T-cell (primary cell): ENCODE data around the gene PROX1. TPM values are rescaled to one million over a fixed set of nuclear protein-coding genes. Genes with fewer than 3 reads are reported as not detected.

Source experiments
- ATAC-seq, 4 experiments: fragments of 200-7000 bp in 3 of 4; fragments of 150-1000 bp in 1 of 4; cut with Tn5 transposase; replicated peaks in 1 of 4; 1 replicate in 3 of 4; 2 replicates in 1 of 4; pipeline ENCODE4 v1.10.0; 2021; ENCODE audit warnings: moderate library complexity in 3 of 4, mild to moderate bottlenecking in 2 of 4, moderate number of reproducible peaks in 1 of 4
- CTCF ChIA-PET, 2 donors: fragments of 300-600 bp; sonication (Branson Sonifier 250); formaldehyde crosslinking; loops; one replicate each; lab custom pipeline; 2022; ENCODE audit warnings: antibody characterized with exemption in 2 of 2; lab: Charles Lee
- POLR2A ChIA-PET, 2 donors: fragments of 300-600 bp; sonication (Branson Sonifier 250); formaldehyde crosslinking; loops; one replicate each; lab custom pipeline; 2022; ENCODE audit warnings: antibody characterized with exemption in 2 of 2; lab: Charles Lee
- DNase-seq, 35 experiments: peaks; one replicate each; pipeline versions ENCODE4 v3.0.0 to v3.0.0-alpha.2; 2013 to 2023
- H3K27ac ChIP-seq: one replicate; pipeline ENCODE4 v1.5.1; 2013; ENCODE audit warnings: low read length
- H3K27me3 ChIP-seq, 2 experiments: replicated peaks in 1 of 2; 1 replicate in 1 of 2; 2 replicates in 1 of 2; pipeline versions ENCODE4 v1.6.1 to v1.7.0; 2013; ENCODE audit warnings: low read length in 1 of 2, mixed read lengths in 1 of 2; ENCODE audit not compliant: control insufficient read depth in 2 of 2, insufficient read depth in 2 of 2; ENCODE audit errors: extremely low read depth in 1 of 2
- H3K36me3 ChIP-seq, 2 donors: 1 replicate in 1 of 2; 2 replicates in 1 of 2; pipeline versions ENCODE4 v1.6.1 to v1.7.0; 2013; ENCODE audit warnings: low read length in 1 of 2; ENCODE audit not compliant: control insufficient read depth in 2 of 2, insufficient read depth in 1 of 2; ENCODE audit errors: extremely low read depth in 1 of 2
- H3K4me1 ChIP-seq, 2 experiments: 1 replicate in 1 of 2; 2 replicates in 1 of 2; pipeline versions ENCODE4 v1.6.1 to v1.7.0; 2013; ENCODE audit warnings: low read length in 2 of 2, mixed read lengths in 1 of 2; ENCODE audit not compliant: insufficient read depth in 2 of 2, control insufficient read depth in 1 of 2; ENCODE audit errors: extremely low read depth in 1 of 2
- H3K4me3 ChIP-seq, 2 donors: 1 replicate in 1 of 2; 2 replicates in 1 of 2; pipeline versions ENCODE4 v1.5.1 to v1.7.0; 2013; ENCODE audit warnings: mild to moderate bottlenecking in 2 of 2, low read length in 1 of 2, moderate library complexity in 1 of 2; ENCODE audit not compliant: control insufficient read depth in 1 of 2; ENCODE audit errors: extremely low read depth in 1 of 2
- H3K9me3 ChIP-seq: 2 replicates; pipeline ENCODE4 v1.7.0; 2013
- H3K27ac Mint-ChIP-seq, 2 donors: one replicate each; pipeline ENCODE4 v1.8.0; 2020 to 2021; ENCODE audit warnings: mild to moderate bottlenecking in 2 of 2, mixed read lengths in 2 of 2
- H3K27me3 Mint-ChIP-seq, 2 donors: one replicate each; pipeline ENCODE4 v1.8.0; 2021 to 2022; ENCODE audit warnings: mixed read lengths in 2 of 2
- H3K36me3 Mint-ChIP-seq: one replicate; pipeline ENCODE4 v1.8.0; 2021; ENCODE audit warnings: mixed read lengths
- H3K4me1 Mint-ChIP-seq, 3 donors: one replicate each; pipeline ENCODE4 v1.8.0; 2020 to 2022; ENCODE audit warnings: mixed read lengths in 3 of 3, mild to moderate bottlenecking in 1 of 3
- H3K4me3 Mint-ChIP-seq, 3 donors: one replicate each; pipeline ENCODE4 v1.8.0; 2020 to 2022; ENCODE audit warnings: mild to moderate bottlenecking in 3 of 3, mixed read lengths in 3 of 3, moderate library complexity in 3 of 3
- H3K9me3 Mint-ChIP-seq, 3 donors: one replicate each; pipeline ENCODE4 v1.8.0; 2020 to 2022; ENCODE audit warnings: mixed read lengths in 3 of 3
- WGBS: methylation state at CpG from one replicate; pipeline ENCODE4 v1.1.5; 2013; ENCODE audit warnings: missing lambda C conversion rate; ENCODE audit not compliant: insufficient coverage; 5-methylcytosine and 5-hydroxymethylcytosine counted together
- total RNA-seq, 35 experiments: library from RNA in 6 of 35; stranded (reverse) in 6 of 35; fragments of 120-200 nt in 1 of 35; gene quantifications; one replicate each; pipeline versions ENCODE4 v1.2.1 to v1.2.4 and lab custom pipeline; 2013 to 2026

PROX1 gene
- total RNA-seq, 5 donors from 2014 or later (not counting 1 experiment from before 2014, with no cell fraction given), result 0.22 to 0.75 (median 0.29) TPM; not detected in 1

- peaks cover 6 to 37% of the 10 kb centered on the region in 2 donors for H3K27me3 Mint-ChIP-seq
- no peak overlapping the region for H3K27ac Mint-ChIP-seq
- Histone ChIP-seq H3K4me3 (no peak overlapping the region), H3K36me3 (no peaks in the 10 kb centered on the region), H3K27ac (no peak overlapping the region), H3K9me3 (no peaks in the 10 kb centered on the region), H3K4me1 (no peaks in the 10 kb centered on the region), H3K27me3 (peaks cover 0 to 2% of the 10 kb centered on the region in 2 experiments)
- H3K4me3 Mint-ChIP-seq, result no peak overlapping the region
- H3K36me3 Mint-ChIP-seq, result no peaks in the 10 kb centered on the region
- ChIA-PET POLR2A (interaction anchor here in 1 of 2 donors (0.5 kb wide), 1 partner anchor 14 kb away, joined by 3 read pairs; no protein-coding TSS in a partner anchor), CTCF (no interaction called here)
- no peaks in the 10 kb centered on the region for H3K4me1 Mint-ChIP-seq
- DNase-seq, result no peak
- WGBS, result 52% methylated on average over 2 of the region's 5 CpGs
- no peaks in the 10 kb centered on the region for H3K9me3 Mint-ChIP-seq
- ATAC-seq, result no peak
These were observed 39.7 kb downstream of the PROX1 start for GRCh38 chr1:214027498-214027897.

DNA sequence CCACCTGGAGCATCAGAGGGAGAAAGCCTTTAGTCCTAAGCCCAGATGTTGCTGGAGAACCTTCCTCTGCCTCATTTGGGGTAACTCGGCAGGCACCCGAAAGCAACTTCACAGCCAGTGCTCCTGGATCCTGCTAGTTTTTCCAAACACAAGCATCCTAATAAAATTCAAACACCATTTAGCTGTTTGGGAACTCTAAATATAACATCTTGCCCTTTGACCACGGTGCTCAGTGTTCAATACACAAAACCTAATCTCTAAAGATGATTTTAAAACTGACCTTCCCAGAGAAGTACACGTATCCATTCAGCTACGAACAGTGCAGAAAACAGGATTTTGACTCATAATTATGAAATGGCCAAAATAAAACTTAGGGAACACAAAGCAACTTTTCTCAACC, 40.3 kb downstream of the PROX1 start:
- ChIA-PET POLR2A (no interaction called here), CTCF (no interaction called here)
- H3K36me3 ChIP-seq, result no peaks in the 10 kb centered on the region
- DNase-seq, result no peak
- no peak for ATAC-seq
- H3K9me3 ChIP-seq, result no peaks in the 10 kb centered on the region
- 83% methylated on average over 5 of the region's 5 CpGs for WGBS
- Mint-ChIP-seq H3K9me3 (no peaks in the 10 kb centered on the region), H3K4me3 (no peak overlapping the region), H3K36me3 (no peaks in the 10 kb centered on the region), H3K27ac (no peak overlapping the region), H3K4me1 (no peaks in the 10 kb centered on the region), H3K27me3 (peaks cover 12 to 37% of the 10 kb centered on the region in 2 donors)
- H3K27me3 ChIP-seq, result peaks cover 0 to 2% of the 10 kb centered on the region in 2 experiments
- no peak overlapping the region for H3K4me3 ChIP-seq
- H3K27ac ChIP-seq, result no peak overlapping the region
- H3K4me1 ChIP-seq, result no peaks in the 10 kb centered on the region

- Histone ChIP-seq H3K9me3 (no peaks in the 10 kb centered on the region), H3K4me3 (no peak overlapping the region), H3K27me3 (peaks cover 0 to 2% of the 10 kb centered on the region in 2 experiments), H3K4me1 (no peaks in the 10 kb centered on the region), H3K27ac (no peak overlapping the region), H3K36me3 (no peaks in the 10 kb centered on the region)
- peaks cover 12 to 37% of the 10 kb centered on the region in 2 donors for H3K27me3 Mint-ChIP-seq
- H3K4me1 Mint-ChIP-seq, result no peaks in the 10 kb centered on the region
- no peak overlapping the region for H3K4me3 Mint-ChIP-seq
- ChIA-PET CTCF (interaction anchor here in 1 of 2 donors (0.6 kb wide), 1 partner anchor 500 kb away, joined by 3 read pairs; no protein-coding TSS in a partner anchor), POLR2A (no interaction called here)
- no peaks in the 10 kb centered on the region for H3K9me3 Mint-ChIP-seq
- WGBS, result 60% methylated on average over 1 of the region's 9 CpGs
- DNase-seq (no peak), ATAC-seq (no peak)
- H3K36me3 Mint-ChIP-seq, result no peaks in the 10 kb centered on the region
- no peak overlapping the region for H3K27ac Mint-ChIP-seq
These were observed 41.1 kb downstream of the PROX1 start for GRCh38 chr1:214028649-214029406.

DNA sequence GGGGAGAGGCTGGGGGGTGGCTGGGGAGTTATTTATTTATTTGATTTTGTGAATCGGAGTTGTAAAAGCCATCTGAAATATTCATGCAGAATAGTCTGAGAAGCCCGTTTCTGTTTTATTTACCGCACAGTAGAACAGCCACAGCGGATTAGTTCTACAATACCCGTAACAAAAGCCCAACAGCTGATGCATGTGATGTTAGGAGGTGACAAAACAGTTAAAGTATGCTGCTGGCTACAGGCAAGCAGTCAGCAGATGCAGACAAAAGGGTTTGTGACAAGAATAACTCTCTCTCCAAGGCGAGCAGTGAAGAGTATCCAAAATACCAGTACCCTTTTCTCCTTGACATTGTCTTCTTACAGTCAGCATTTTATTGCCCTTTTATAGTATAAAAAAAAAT, 42.0 kb downstream of the PROX1 start:
- DNase-seq, result no peak
- no peaks in the 10 kb centered on the region for H3K4me1 ChIP-seq
- H3K36me3 ChIP-seq, result no peaks in the 10 kb centered on the region
- H3K9me3 ChIP-seq, result no peaks in the 10 kb centered on the region
- POLR2A ChIA-PET, result interaction anchor here in 1 of 2 donors (0.6 kb wide), 1 partner anchor 42 kb away, joined by 6 read pairs; no protein-coding TSS in a partner anchor
- Mint-ChIP-seq H3K27ac (no peak overlapping the region), H3K4me1 (no peaks in the 10 kb centered on the region), H3K27me3 (peaks cover 12 to 42% of the 10 kb centered on the region in 2 donors), H3K36me3 (no peaks in the 10 kb centered on the region), H3K9me3 (no peaks in the 10 kb centered on the region), H3K4me3 (no peak overlapping the region)
- peaks cover 0 to 2% of the 10 kb centered on the region in 2 experiments for H3K27me3 ChIP-seq
- no peak for ATAC-seq
- CTCF ChIA-PET, result interaction anchor here in 1 of 2 donors (0.7 kb wide), 1 partner anchor 75 kb away, joined by 5 read pairs; no protein-coding TSS in a partner anchor
- H3K27ac ChIP-seq, result no peak overlapping the region
- WGBS, result 80% methylated on average over 1 of the region's 6 CpGs
- no peak overlapping the region for H3K4me3 ChIP-seq

- Histone ChIP-seq H3K4me3 (no peak overlapping the region), H3K36me3 (no peaks in the 10 kb centered on the region), H3K27me3 (peaks cover 0 to 2% of the 10 kb centered on the region in 2 experiments), H3K9me3 (no peaks in the 10 kb centered on the region), H3K4me1 (no peaks in the 10 kb centered on the region), H3K27ac (no peak overlapping the region)
- ChIA-PET CTCF (no interaction called here), POLR2A (no interaction called here)
- Mint-ChIP-seq H3K27ac (no peak overlapping the region), H3K4me3 (no peak overlapping the region), H3K36me3 (no peaks in the 10 kb centered on the region), H3K4me1 (no peaks in the 10 kb centered on the region), H3K27me3 (peaks cover 12 to 38% of the 10 kb centered on the region in 2 donors), H3K9me3 (no peaks in the 10 kb centered on the region)
- ATAC-seq, result no peak
- whole genome bisulfite sequencing, result 47% methylated on average over 2 of the region's 5 CpGs
- no peak for DNase-seq
These were observed 43.5 kb downstream of the PROX1 start for GRCh38 chr1:214031267-214031650.

DNA sequence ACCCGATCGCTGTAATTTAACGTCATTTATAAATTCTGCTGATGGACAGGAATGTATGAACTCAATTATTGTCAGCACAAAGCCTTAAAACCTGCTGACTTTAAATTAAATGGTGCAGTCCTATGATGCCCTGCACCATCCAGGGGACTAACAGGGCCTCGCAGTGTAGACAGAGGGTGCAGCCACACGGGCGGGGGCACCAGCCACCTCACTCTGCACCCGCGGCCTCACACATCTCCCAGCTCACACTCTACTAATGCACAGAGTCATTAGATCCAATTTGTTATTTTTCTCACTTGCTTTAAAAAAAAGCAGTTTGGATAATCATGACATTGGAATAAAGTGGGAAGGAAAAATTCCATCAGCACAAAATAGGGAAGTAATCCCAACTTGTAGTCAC, 49.7 kb downstream of the PROX1 start:
- H3K27ac ChIP-seq, result no peak overlapping the region
- H3K9me3 ChIP-seq, result no peaks in the 10 kb centered on the region
- 58% methylated on average over 3 of the region's 8 CpGs for WGBS
- DNase-seq (no peak), ATAC-seq (no peak)
- H3K4me3 ChIP-seq, result no peak overlapping the region
- Mint-ChIP-seq H3K9me3 (no peaks in the 10 kb centered on the region), H3K4me3 (no peak overlapping the region), H3K27ac (no peak overlapping the region), H3K36me3 (no peaks in the 10 kb centered on the region), H3K4me1 (no peaks in the 10 kb centered on the region), H3K27me3 (peaks cover 17 to 20% of the 10 kb centered on the region in 2 donors)
- CTCF ChIA-PET, result no interaction called here
- H3K27me3 ChIP-seq, result peaks cover 0 to 2% of the 10 kb centered on the region in 2 experiments
- H3K4me1 ChIP-seq, result no peaks in the 10 kb centered on the region
- POLR2A ChIA-PET, result no interaction called here
- H3K36me3 ChIP-seq, result no peaks in the 10 kb centered on the region
